Measurements from ENCODE around the gene ZHX3. TPM values are rescaled to one million over a fixed set of nuclear protein-coding genes. Genes with fewer than 3 reads are reported as not detected.

ZHX3 gene
- total and polyA plus RNA-seq, 2 donors (not counting 1 experiment from before 2014, with no cell fraction given), result 27.7 to 28.0 TPM

DNA sequence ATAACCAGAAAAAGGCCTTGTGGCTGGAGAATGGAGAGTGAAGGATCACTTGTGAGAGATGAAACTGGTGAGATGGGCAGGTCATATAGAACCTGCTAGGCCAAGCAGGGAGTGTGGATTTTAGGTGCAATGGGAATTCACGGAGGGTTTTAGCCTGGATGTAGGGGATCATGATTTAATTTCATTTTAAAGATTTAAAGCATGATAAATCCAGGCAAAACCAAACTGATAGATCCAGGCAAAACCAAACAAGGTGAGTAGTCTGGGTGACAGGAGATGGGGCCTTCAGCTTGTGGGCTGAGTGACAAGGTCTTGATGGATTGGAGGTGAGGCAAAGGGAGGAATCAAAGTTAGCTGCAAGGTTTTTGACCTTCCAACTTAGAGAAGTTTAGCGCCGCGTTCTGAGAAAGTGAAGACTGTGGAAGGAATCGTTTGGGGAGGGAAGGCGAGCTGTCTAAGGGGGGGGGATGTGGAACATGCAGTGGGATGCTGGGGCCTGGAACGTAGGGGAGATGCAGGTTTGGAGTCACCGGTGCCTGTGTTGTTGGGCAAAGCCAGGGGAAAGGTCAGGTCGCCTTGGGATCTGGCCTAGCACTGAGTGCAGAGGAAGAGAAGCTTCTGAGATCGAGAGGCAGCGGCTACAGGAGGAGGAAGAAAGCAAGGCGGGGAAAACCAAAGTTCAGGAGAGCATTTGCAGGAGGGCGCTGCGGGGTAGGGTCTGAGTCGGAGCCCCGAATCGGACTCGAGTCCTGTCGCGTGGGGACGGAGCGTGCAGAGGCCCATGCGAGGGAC is 181.4 kb downstream of the ZHX3 start:
- H3K4me2 ChIP-seq (ENCODE audit: extremely low read depth, insufficient read depth, low read length), result peak overlapping the region; percentile 34
- no peaks in the 10 kb centered on the region for H4K20me1 ChIP-seq (ENCODE audit: control insufficient read depth, extremely low read depth, insufficient read depth, low read length)
- peak overlapping the region; percentile 97 for H3K9ac ChIP-seq (ENCODE audit: insufficient read depth, low read length)
- H3K27ac ChIP-seq (ENCODE audit: insufficient read depth, low read length), result peak overlapping the region; percentile 84
- H3K79me2 ChIP-seq (ENCODE audit: control insufficient read depth, insufficient read depth, low read length), result peaks cover 36% of the 10 kb centered on the region
- peak overlapping the region; percentile 86 for H2AFZ ChIP-seq (ENCODE audit: low read length)
- H3K36me3 ChIP-seq (ENCODE audit: control insufficient read depth, insufficient read depth, low read length), result no peaks in the 10 kb centered on the region
- TF ChIP-seq EZH2 (IDR thresholded peaks at IDR 0.05; ENCODE audit: low read length, missing control alignments), result no peak
- TF ChIP-seq, protein P1, sequence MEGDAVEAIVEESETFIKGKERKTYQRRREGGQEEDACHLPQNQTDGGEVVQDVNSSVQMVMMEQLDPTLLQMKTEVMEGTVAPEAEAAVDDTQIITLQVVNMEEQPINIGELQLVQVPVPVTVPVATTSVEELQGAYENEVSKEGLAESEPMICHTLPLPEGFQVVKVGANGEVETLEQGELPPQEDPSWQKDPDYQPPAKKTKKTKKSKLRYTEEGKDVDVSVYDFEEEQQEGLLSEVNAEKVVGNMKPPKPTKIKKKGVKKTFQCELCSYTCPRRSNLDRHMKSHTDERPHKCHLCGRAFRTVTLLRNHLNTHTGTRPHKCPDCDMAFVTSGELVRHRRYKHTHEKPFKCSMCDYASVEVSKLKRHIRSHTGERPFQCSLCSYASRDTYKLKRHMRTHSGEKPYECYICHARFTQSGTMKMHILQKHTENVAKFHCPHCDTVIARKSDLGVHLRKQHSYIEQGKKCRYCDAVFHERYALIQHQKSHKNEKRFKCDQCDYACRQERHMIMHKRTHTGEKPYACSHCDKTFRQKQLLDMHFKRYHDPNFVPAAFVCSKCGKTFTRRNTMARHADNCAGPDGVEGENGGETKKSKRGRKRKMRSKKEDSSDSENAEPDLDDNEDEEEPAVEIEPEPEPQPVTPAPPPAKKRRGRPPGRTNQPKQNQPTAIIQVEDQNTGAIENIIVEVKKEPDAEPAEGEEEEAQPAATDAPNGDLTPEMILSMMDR (conservative IDR thresholded peaks at IDR 0.05 in 1 of 2, IDR thresholded peaks at IDR 0.05 in 1 of 2; ENCODE audit: low read depth in 1 of 2, low read length in 2 of 2), result no peak
- peaks cover 14% of the 10 kb centered on the region for H3K4me1 ChIP-seq (ENCODE audit: control insufficient read depth, extremely low read depth, insufficient read depth, low read length)
- H3K4me3 ChIP-seq (replicated peaks in 1 of 4; ENCODE audit: control extremely low read depth in 1 of 4, insufficient read depth in 1 of 4, low read depth in 3 of 4, low read length in 4 of 4), result peak overlapping the region; percentile 46 to 82 (median 72)
- H3K9me3 ChIP-seq (ENCODE audit: control insufficient read depth, insufficient read depth, low read depth, low read length), result no peaks in the 10 kb centered on the region
- H3K27me3 ChIP-seq (ENCODE audit: control insufficient read depth, insufficient read depth, low read length), result no peaks in the 10 kb centered on the region
- DNase-seq (ENCODE audit: low read depth in 2 of 2), result no peak

GRCh38 chr20:41135187-41135887 is 182.2 kb downstream of the ZHX3 start:
- peaks cover 28% of the 10 kb centered on the region for H3K79me2 ChIP-seq (ENCODE audit: control insufficient read depth, insufficient read depth, low read length)
- no peak overlapping the region for H2AFZ ChIP-seq (ENCODE audit: low read length)
- H3K27me3 ChIP-seq (ENCODE audit: control insufficient read depth, insufficient read depth, low read length), result no peaks in the 10 kb centered on the region
- H3K4me1 ChIP-seq (ENCODE audit: control insufficient read depth, extremely low read depth, insufficient read depth, low read length), result peaks cover 10% of the 10 kb centered on the region
- H4K20me1 ChIP-seq (ENCODE audit: control insufficient read depth, extremely low read depth, insufficient read depth, low read length), result no peaks in the 10 kb centered on the region
- no peak overlapping the region for H3K9ac ChIP-seq (ENCODE audit: insufficient read depth, low read length)
- H3K4me3 ChIP-seq (replicated peaks in 1 of 4; ENCODE audit: control extremely low read depth in 1 of 4, insufficient read depth in 1 of 4, low read depth in 3 of 4, low read length in 4 of 4), result no peak overlapping the region
- no peak overlapping the region for H3K27ac ChIP-seq (ENCODE audit: insufficient read depth, low read length)
- H3K9me3 ChIP-seq (ENCODE audit: control insufficient read depth, insufficient read depth, low read depth, low read length), result no peaks in the 10 kb centered on the region
- H3K4me2 ChIP-seq (ENCODE audit: extremely low read depth, insufficient read depth, low read length), result no peak overlapping the region
- TF ChIP-seq, protein P1 (conservative IDR thresholded peaks at IDR 0.05 in 1 of 2, IDR thresholded peaks at IDR 0.05 in 1 of 2; ENCODE audit: low read depth in 1 of 2, low read length in 2 of 2), result peak; percentile 51 to 66
- no peak for TF ChIP-seq EZH2 (IDR thresholded peaks at IDR 0.05; ENCODE audit: low read length, missing control alignments)
- H3K36me3 ChIP-seq (ENCODE audit: control insufficient read depth, insufficient read depth, low read length), result no peaks in the 10 kb centered on the region
- no peak for DNase-seq (ENCODE audit: low read depth in 2 of 2)

GRCh38 chr20:41134362-41135186 is 183.0 kb downstream of the ZHX3 start:
- Histone ChIP-seq H3K4me2 (ENCODE audit: extremely low read depth, insufficient read depth, low read length) (no peak overlapping the region), H4K20me1 (ENCODE audit: control insufficient read depth, extremely low read depth, insufficient read depth, low read length) (no peaks in the 10 kb centered on the region), H3K4me1 (ENCODE audit: control insufficient read depth, extremely low read depth, insufficient read depth, low read length) (peaks cover 4% of the 10 kb centered on the region), H3K79me2 (ENCODE audit: control insufficient read depth, insufficient read depth, low read length) (peaks cover 21% of the 10 kb centered on the region), H3K36me3 (ENCODE audit: control insufficient read depth, insufficient read depth, low read length) (no peaks in the 10 kb centered on the region), H3K4me3 (replicated peaks in 1 of 4; ENCODE audit: control extremely low read depth in 1 of 4, insufficient read depth in 1 of 4, low read depth in 3 of 4, low read length in 4 of 4) (no peak overlapping the region), H3K9ac (ENCODE audit: insufficient read depth, low read length) (no peak overlapping the region), H2AFZ (ENCODE audit: low read length) (no peak overlapping the region), H3K27me3 (ENCODE audit: control insufficient read depth, insufficient read depth, low read length) (no peaks in the 10 kb centered on the region), H3K9me3 (ENCODE audit: control insufficient read depth, insufficient read depth, low read depth, low read length) (no peaks in the 10 kb centered on the region), H3K27ac (ENCODE audit: insufficient read depth, low read length) (no peak overlapping the region)
- DNase-seq (ENCODE audit: low read depth in 2 of 2), result no peak
- TF ChIP-seq, protein P1 (conservative IDR thresholded peaks at IDR 0.05 in 1 of 2, IDR thresholded peaks at IDR 0.05 in 1 of 2; ENCODE audit: low read depth in 1 of 2, low read length in 2 of 2), result no peak
- no peak for TF ChIP-seq EZH2 (IDR thresholded peaks at IDR 0.05; ENCODE audit: low read length, missing control alignments)
